OCI-LY7 (cell line): ENCODE results near the gene ADAM33. TPM values are rescaled to one million over a fixed set of nuclear protein-coding genes. Genes with fewer than 3 reads are reported as not detected.

Experiments
- BruUV-seq: library from RNA; stranded (reverse); fragments of 400-500 nt; replicated peaks from 2 replicates; lab custom pipeline; 2021; lab: Mats Ljungman, UMichigan
- CTCF ChIA-PET: fragments of 300-600 bp; sonication (Branson Sonifier 250); formaldehyde crosslinking; loops from one replicate; lab custom pipeline; 2022; ENCODE audit warnings: antibody characterized with exemption; ENCODE audit not compliant: unreplicated experiment; lab: Charles Lee
- POLR2A ChIA-PET: fragments of 300-600 bp; sonication (Branson Sonifier 250); formaldehyde crosslinking; loops from one replicate; lab custom pipeline; 2022; ENCODE audit warnings: antibody characterized with exemption; lab: Charles Lee
- DNase-seq: peaks from one replicate; pipeline ENCODE4 v3.0.0-alpha.2; 2015; ENCODE audit warnings: low spot score
- H2AFZ ChIP-seq: fragments of 200-600 bp; sonication (generic), shearing (Covaris generic); 2 replicates; pipeline ENCODE4 v1.6.1; 2014; ENCODE audit warnings: mild to moderate bottlenecking, antibody characterized with exemption, low read length, moderate library complexity
- H3K27ac ChIP-seq: fragments of 200-600 bp; sonication (generic); 2 replicates; pipeline ENCODE4 v1.5.1; 2014; ENCODE audit warnings: mixed run types, low read depth, mild to moderate bottlenecking, moderate library complexity, low read length, inconsistent platforms; ENCODE audit not compliant: poor library complexity, severe bottlenecking
- H3K36me3 ChIP-seq: fragments of 200-600 bp; sonication (generic); 2 replicates; pipeline ENCODE4 v1.6.1; 2014; ENCODE audit warnings: mild to moderate bottlenecking, antibody characterized with exemption, low read length, moderate library complexity, mixed read lengths; ENCODE audit not compliant: insufficient read depth
- H3K4me1 ChIP-seq: fragments of 200-600 bp; sonication (generic); 2 replicates; pipeline ENCODE4 v1.5.1; 2014; ENCODE audit warnings: mild to moderate bottlenecking, low read length; ENCODE audit not compliant: insufficient read depth, poor library complexity, severe bottlenecking
- H3K4me2 ChIP-seq: fragments of 200-600 bp; sonication (generic); 2 replicates; pipeline ENCODE4 v1.6.1; 2014; ENCODE audit warnings: mild to moderate bottlenecking, low read length
- H3K4me3 ChIP-seq: fragments of 200-600 bp; sonication (generic); 2 replicates; pipeline ENCODE4 v1.5.1; 2014; ENCODE audit warnings: mild to moderate bottlenecking, low read depth, low read length; ENCODE audit not compliant: poor library complexity, severe bottlenecking
- H3K79me2 ChIP-seq: fragments of 200-600 bp; sonication (generic); 2 replicates; pipeline ENCODE4 v1.6.1; 2016; ENCODE audit warnings: low read depth, mild to moderate bottlenecking, low read length, moderate library complexity, mixed read lengths; ENCODE audit not compliant: insufficient read depth
- H3K9me2 ChIP-seq: fragments of 200-600 bp; sonication (generic); 2 replicates; pipeline ENCODE4 v1.6.1; 2016; ENCODE audit warnings: mild to moderate bottlenecking, low read length, mixed read lengths; ENCODE audit not compliant: insufficient read depth
- H3K9me3 ChIP-seq: fragments of 200-600 bp; sonication (generic); 2 replicates; pipeline ENCODE4 v1.6.1; 2014; ENCODE audit warnings: mild to moderate bottlenecking, mixed run types, low read length, mixed read lengths
- H4K20me1 ChIP-seq: fragments of 200-600 bp; sonication (generic); 2 replicates; pipeline ENCODE4 v1.6.1; 2014; ENCODE audit warnings: mild to moderate bottlenecking, antibody characterized with exemption, low read length, moderate library complexity, mixed read lengths; ENCODE audit not compliant: insufficient read depth
- EZH2phosphoT487 ChIP-seq: fragments of 200-600 bp; sonication (generic); IDR thresholded peaks from 2 replicates; pipeline ENCODE4 v1.6.1; 2018; ENCODE audit warnings: low read depth, borderline replicate concordance, mild to moderate bottlenecking, mixed run types, antibody characterized with exemption, low read length, moderate library complexity, mixed read lengths
- intact Hi-C: fragments of 100-400 bp; cut with micrococcal nuclease; formaldehyde crosslinking; loops from one replicate; pipeline ENCODE4 v1.10.0; 2022; ENCODE audit not compliant: unreplicated experiment
- total RNA-seq, 2 experiments: library from RNA; depleted of rRNA in 1 of 2; stranded (reverse); fragments of >200 nt in 1 of 2; shearing (Covaris generic) in 1 of 2; gene quantifications; 2 replicates each; pipeline ENCODE4 v1.2.3, GENCODE V29; 2014 to 2022
- TF ChIP-seq, protein P1 (sequence below): fragments of 200-600 bp; sonication (generic); conservative IDR thresholded peaks from 2 replicates; pipeline ENCODE4 v1.5.1; 2014; ENCODE audit warnings: mild to moderate bottlenecking, antibody characterized with exemption, low read length, moderate library complexity, mixed read lengths

Gene ADAM33
- total RNA-seq, 2 experiments from 2014 or later = not detected

DNA sequence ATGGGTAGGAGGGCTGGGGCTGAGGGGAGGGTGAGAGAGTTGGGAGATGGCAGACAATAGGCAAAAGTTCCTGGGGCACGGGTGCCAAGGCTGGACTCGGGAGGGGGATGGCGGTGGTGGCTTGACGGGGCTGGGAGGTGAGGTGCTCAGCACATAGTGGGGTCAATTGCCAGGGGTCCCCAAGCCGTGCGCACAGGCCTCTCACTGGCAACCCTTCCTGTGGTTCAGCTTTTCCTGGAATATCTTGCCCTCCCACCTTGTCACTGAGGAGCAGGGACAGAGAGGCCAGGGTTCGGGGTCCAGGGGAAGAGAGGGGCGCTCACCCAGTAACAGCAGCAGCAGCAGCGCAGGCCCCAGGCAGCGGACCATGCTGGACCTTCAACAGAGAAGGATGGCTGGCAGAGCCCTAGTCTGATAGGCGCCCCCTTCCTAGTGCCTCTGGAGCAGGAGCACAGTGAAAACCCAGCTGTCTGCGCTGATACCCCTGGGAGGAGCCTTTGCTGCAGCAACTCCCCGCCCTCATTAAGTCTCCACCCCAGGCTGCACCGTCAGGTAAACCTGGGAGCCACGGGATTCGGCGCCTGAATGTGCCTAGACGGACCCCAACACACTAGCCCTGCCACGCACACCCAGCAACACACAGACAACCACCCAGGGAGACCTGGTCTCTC is 18.6 kb downstream of the ADAM33 start, which contains the start of gene GFRA4:
TSS of gene GFRA4 (minus strand) at position 369 of the 671 bp plus-strand sequence. CDS start at position 369, 0 bp downstream.
- TF ChIP-seq, protein P1, sequence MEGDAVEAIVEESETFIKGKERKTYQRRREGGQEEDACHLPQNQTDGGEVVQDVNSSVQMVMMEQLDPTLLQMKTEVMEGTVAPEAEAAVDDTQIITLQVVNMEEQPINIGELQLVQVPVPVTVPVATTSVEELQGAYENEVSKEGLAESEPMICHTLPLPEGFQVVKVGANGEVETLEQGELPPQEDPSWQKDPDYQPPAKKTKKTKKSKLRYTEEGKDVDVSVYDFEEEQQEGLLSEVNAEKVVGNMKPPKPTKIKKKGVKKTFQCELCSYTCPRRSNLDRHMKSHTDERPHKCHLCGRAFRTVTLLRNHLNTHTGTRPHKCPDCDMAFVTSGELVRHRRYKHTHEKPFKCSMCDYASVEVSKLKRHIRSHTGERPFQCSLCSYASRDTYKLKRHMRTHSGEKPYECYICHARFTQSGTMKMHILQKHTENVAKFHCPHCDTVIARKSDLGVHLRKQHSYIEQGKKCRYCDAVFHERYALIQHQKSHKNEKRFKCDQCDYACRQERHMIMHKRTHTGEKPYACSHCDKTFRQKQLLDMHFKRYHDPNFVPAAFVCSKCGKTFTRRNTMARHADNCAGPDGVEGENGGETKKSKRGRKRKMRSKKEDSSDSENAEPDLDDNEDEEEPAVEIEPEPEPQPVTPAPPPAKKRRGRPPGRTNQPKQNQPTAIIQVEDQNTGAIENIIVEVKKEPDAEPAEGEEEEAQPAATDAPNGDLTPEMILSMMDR = no peak
- TF ChIP-seq EZH2phosphoT487 = no peak
- Histone ChIP-seq H3K27ac (no peak within 1 kb of the TSS), H3K36me3 (no peaks in the 10 kb centered on the region), H4K20me1 (peaks cover 4% of the 10 kb centered on the region; the same call in 1 of the 2 replicates), H3K4me1 (peaks cover 4% of the 10 kb centered on the region), H3K9me2 (no peaks in the 10 kb centered on the region), H3K9me3 (no peaks in the 10 kb centered on the region), H2AFZ (no peak within 1 kb of the TSS), H3K79me2 (no peaks in the 10 kb centered on the region), H3K4me2 (no peak within 1 kb of the TSS), H3K4me3 (no peak within 1 kb of the TSS)
- intact Hi-C loops = no loop called here
- no peak for DNase-seq
- CTCF ChIA-PET = no interaction called here
- BruUV-seq = no TSS peak
- POLR2A ChIA-PET = no interaction called here

DNA sequence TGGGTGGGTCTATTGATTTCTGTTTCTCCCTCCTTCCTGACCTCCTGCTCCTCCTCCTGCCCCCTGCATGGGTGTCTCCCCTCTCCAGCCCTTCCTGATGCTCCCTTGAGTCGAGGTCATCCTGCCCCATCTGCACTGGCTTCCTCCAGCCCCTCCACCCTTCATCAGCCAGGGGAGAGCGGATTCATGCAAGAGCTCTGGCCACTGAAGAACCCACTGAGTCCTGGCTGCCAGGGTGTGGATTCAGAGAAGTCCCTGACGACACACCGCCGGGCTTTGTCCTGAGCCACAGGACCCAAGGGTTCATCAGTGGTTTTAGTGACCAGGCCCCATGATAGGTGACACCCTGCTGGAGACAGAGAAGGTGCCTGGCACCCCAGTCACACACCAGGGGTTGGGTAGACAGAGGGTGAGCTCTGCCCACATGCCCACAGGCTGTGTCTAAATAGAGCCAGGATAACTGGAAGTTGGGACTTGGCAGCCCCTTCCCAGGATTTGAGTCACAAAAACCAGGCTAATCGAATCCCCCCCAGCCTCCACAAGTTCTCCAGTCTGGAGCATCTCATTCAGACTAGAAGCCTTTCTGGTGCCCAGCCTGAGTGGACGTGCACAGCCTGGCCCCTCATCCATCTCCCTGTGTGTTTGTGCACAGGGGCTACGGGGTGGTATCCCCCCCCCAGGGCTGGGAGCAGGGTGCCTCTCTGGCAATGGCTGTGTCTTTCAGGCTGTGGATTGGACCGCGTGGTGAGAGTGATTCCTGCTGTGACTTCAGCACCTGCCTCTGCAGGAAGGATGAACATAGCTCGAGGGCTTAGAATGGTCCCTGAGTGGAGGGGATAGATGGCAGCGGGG is 19.8 kb downstream of the ADAM33 start:
- intact Hi-C loops = no loop called here
- CTCF ChIA-PET = no interaction called here
- no peaks in the 10 kb centered on the region for H3K9me3 ChIP-seq
- TF ChIP-seq, protein P1 = no peak
- no peak for TF ChIP-seq EZH2phosphoT487
- H4K20me1 ChIP-seq = peaks cover 4% of the 10 kb centered on the region; the same call in 1 of the 2 replicates
- H3K79me2 ChIP-seq = no peaks in the 10 kb centered on the region
- no peaks in the 10 kb centered on the region for H3K9me2 ChIP-seq
- H3K27ac ChIP-seq = no peak overlapping the region
- H3K36me3 ChIP-seq = no peaks in the 10 kb centered on the region
- H3K4me2 ChIP-seq = no peak overlapping the region
- no peak overlapping the region for H2AFZ ChIP-seq
- H3K4me3 ChIP-seq = no peak overlapping the region
- peaks cover 4% of the 10 kb centered on the region for H3K4me1 ChIP-seq
- BruUV-seq = no TSS peak
- POLR2A ChIA-PET = no interaction called here
- DNase-seq = no peak
